Measurements from ENCODE around the gene CNNM2.

The CNNM2 gene
- total RNA-seq: 32.5 reads per million, percentile 58 among the genes with 10 or more reads in this experiment

DNA sequence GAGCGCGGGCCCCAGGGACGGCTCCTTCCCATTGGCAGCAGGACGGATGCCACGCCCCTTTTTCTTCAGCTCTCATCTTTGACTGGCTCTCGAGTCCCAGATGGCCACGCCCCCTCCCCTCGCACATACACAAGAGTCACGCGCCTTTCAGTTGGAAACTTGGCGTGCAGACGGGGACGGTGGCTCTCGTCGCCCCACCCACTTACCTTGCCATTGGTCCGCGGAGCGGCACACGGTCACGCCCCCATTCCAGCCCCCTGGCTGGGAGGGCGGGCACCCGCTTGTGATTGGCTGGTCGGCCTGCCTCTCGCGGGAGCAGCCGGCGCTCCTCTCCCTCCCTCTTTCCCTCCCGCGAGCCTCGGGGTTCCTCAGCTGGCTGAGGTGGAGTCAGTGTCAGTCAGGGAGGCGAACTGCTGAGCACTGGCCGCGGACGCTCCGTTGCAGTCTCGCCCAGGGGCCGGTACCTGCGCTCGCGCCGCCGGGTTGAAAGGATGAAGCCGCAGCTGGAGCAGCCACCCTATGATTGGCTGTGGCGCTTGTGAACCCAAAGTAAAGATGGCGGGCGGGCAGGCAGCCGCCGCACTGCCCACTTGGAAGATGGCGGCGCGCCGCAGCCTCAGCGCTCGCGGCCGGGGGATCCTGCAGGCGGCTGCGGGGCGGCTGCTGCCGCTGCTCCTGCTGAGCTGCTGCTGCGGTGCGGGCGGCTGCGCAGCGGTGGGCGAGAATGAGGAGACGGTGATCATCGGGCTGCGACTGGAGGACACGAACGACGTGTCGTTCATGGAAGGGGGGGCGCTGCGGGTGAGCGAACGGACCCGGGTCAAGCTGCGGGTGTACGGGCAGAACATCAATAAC is at the start of gene CNNM2:
Gene CNNM2, plus strand, starts transcription at position 333 of the 855 bp plus-strand sequence. Its CDS starts 187 bp downstream, at position 520.
- DNase-seq: peak; percentile 99

DNA sequence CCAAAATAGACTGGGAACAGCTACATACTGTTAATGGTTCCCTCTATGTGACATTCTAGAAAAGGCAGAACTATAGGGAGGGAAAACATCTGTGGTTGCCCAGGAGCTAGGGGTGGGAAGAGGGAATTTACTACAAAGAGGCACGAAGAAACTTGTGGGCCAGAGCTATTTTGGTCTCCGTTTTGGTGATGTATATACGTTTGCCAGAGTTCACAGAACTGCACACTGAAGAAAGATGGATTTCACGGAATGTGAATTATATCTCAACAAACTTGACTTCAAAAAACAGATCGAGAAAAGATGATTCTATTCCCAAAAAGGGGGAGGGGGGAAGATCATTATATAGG is 49.2 kb upstream of the CNNM2 start:
- no peak for DNase-seq

DNA sequence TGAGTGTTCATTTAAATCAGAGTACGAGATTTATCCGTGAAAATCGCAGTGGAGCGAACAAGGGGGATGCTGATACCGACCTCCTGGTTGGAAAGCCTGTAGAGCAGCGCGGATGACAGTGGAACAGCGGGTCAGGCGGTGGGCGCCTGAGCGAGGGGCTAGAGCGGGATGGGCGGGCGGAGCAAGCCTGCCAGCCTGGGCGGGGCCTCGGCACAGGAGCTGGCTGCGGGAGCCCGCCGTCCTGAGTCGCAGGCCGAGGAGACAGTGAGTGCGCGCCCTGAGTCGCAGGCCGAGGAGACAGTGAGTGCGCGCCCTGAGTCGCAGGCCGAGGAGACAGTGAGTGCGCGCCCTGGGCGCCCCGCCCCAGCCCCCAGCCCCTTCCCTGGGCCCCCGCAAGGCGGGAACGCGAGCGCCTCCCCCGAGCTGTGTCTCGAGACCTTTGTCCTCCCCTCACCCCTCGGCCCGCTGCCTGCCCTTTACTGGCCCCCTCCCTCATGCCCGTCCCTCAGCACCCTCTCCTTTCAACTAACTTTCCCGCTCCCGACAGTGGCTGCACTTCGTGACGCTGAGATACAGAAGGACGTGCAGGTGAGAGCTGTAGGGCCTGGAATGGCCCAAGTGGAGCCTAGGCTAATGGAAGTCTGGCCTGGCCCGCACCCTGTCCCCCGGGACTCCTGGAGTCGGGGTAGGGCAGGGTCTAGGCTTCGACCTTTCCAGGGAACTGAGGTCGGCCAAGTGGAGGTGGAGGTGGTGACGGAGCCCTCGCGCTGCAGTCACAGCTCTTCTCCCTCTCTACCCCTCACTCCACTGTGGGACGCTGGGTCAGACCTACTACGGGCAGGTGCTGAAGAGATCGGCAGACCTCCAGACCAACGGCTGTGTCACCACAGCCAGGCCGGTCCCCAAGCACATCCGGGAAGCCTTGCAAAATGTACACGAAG is 48.6 kb upstream of the CNNM2 start, which contains the start of gene AS3MT:
Gene AS3MT, plus strand, starts transcription at position 213 of the 941 bp plus-strand sequence. Its CDS starts 123 bp downstream, at position 336.
- no peak for DNase-seq

DNA sequence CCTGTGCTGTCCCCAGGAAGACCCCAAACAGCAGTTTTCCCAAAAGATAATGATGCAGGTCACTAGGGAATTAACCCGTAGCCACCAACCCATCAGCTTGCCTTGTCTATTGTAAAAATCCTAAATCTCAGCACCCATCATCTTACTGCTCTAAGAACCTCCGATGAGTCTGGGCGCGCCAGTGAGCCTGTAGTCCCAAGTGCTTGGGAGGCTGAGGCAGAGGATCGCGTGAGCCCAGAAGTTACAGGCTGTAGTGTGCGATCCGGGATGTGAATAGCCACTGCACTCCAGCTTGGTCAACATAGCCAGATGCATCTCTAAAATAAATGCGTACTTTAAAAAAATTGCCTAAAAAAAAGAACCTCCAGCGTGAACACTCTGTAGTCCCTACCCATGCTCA is 47.9 kb upstream of the CNNM2 start:
- no peak for DNase-seq

DNA sequence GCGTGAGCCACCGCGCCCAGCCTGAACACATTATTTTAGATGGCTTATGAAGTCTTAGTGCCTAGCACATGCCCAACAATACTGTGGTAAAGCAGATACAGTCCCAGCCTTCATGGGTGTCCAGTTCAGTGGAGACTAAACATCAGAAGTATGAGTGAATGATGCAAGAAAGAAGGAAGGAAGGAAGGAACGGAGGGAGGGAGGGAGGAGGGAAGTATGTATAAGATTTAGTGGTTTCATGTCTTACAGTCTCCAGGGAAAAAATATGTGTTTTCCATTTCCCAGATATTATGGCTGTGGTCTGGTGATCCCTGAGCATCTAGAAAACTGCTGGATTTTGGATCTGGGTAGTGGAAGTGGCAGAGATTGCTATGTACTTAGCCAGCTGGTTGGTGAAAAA is 45.9 kb upstream of the CNNM2 start:
- no peak for DNase-seq

DNA sequence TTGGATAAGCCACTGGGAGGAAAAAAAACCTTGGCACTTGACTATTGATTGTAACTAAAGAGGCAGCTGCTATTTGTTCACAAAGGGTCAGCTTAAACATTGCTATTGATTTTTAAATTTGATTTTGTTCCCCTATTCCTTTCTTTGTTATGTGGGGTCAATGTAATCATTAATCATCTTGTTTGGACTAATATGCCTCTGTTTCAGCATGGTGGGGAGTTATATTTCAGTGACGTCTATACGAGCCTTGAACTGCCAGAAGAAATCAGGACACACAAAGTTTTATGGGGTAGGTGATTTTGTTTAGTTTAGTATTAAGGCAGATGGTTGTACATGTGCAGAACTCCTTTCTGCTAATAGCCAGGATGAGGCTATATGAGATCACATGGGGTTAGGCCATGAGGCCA is 41.3 kb upstream of the CNNM2 start:
- no peak for DNase-seq

DNA sequence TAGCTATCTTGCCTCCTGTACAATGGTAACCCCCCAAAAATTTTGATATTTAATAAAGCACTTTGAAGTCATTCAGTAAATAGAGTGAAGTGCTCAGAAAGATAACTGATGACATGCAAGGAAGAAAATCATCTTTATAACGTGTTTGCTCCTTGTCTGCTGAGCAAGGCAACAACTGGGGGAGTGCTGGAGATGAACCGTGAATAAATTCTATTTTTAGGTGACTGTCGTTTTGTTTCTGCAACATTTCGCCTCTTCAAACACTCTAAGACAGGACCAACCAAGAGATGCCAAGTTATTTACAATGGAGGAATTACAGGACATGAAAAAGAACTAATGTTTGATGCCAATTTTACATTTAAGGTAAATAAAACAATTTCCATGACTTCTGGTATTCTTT is 39.5 kb upstream of the CNNM2 start:
- DNase-seq: no peak

DNA sequence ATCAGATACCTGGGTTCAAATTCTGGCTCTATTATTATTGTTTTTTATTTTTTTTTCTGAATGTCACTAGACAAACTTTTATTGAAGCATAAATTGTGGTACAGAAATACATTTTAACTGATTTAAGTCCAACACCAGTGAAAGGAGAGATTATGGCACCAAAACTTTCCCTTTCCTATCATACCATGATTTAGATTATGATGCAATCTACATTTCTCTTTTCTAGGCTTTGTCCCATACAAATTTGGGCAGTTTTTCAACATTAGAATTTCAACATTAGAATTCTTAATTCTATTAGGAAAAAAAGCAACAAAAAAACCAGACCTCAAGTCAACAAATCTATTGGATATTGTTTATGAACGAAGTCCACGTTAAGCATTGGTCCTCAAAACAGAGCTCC is 37.8 kb upstream of the CNNM2 start:
- no peak for DNase-seq

DNA sequence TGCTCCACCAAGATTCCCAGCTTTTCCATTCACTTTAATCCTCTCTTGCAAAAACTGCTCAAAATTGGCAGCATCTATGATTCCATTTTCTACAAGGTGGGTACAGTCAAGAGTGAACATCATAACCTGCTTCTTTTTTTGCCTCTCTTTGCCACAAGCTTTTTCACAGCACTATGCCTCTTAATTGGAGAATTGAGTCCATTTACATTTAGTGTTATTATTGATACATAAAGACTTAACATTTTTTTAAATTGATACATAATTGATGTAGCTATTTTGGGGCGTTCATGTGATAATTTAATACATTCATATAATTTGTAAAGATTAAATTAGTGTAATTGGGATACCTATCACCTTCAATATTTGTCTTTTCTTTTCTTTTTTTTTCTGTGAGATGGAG is 30.0 kb upstream of the CNNM2 start:
- DNase-seq: no peak

DNA sequence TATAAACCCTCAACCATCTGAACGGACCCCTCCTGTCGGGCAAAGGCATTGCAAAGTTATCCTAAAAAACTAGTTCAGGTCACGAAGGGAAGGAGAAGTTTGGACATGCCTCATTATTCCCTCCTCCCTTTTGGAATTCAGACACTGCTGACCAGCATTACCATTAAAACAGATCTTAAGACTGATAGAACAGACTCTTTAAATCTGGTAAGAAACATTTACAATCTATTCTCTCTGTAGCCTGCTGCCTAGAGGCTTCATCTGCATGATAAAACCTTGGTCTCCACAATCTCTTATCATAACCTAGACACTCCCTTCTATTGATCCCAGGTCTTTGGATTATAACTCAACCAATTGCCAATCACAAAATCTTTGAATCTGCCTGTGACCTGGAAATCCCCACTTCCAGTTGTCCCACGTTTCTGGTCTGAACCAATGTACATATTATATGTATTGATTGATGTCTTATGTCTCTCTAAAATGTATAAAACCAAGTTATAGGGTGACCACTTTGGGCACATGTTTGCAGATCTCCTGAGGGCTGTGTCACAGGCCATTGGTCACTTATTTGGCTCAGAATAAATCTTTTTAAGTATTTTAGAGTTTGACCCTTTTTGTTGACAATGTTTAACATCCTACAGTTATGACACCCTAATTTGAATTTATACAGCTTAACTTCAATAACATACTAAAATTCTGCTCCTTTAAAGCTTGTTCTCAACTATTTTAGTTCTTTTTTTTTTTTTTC is 23.5 kb upstream of the CNNM2 start:
- DNase-seq: no peak

DNA sequence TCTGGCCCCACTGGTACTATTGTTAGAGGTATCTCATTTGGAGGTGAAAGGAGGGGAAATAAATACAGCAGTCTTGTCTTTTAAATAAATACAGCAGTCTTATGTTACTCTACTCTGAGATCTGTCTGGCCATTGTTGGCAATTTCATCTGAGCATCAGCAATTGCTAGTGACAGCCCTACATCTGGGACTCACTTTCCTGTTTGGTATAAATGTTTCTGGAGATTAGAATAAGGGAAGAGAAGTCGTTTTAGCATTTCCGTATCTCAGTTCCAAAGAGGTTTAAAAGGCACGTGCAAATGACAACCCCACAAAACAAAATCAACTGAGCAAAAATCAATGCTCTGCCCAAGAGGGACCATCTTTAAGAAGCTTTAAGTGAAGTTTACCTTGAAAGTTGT is 18.1 kb upstream of the CNNM2 start:
- no peak for DNase-seq

DNA sequence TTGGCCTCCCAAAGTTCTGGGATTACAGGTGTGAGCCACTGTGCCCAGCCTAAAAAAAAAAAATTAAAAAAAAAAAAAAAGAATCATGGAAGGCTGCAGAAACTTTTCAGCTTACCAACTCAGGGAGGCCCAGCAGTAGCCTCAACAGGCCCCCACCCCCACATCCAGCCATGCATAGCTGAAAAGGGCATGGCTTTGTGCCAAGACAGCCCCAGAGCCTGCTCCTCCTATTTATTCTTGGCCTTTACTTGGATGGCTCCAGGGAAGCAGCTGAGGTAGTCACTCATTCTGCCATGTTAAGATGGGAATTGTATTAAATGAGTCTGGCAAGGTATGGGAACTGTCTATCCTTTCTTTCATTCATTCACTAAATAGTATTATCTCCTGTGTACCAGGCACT is 13.7 kb upstream of the CNNM2 start:
- no peak for DNase-seq

DNA sequence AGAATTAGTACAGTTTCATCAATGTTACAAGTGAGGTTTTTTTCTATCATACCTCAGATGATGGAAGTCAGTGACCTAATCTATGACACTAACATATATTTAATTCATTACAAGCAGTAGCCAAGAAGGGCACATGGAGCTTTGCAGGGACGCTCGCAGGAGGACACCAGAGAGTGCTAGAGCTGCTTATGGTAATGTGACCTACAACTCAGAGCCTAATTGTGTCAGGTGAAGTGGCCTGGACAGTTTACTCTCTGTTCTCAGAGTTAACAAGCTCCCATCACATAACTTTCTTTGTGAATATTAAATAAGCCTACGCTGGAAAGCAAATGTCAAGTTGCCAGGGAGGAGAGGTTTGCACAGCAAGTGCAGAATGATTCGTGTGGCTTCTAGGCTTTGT is 11.6 kb upstream of the CNNM2 start:
- DNase-seq: no peak

DNA sequence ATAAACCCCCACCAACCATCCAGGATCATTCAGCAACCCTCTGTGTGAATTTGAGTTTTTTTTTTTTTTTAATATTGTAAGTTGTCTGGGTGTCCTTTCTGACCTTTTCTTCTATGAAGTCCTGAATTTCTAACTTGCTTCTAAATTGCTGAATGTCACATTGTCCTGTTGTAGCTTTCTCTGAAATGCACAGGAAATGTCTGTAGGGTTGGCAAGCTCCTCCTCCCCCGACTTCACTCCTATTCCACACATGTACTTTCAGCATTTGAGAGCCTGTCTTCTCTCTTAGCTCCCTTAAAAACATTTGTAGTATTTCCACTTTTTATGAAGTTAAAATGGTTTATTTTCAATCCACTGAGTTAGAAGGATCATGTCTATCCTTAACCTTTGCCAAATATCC is 3.3 kb upstream of the CNNM2 start:
- DNase-seq: no peak

DNA sequence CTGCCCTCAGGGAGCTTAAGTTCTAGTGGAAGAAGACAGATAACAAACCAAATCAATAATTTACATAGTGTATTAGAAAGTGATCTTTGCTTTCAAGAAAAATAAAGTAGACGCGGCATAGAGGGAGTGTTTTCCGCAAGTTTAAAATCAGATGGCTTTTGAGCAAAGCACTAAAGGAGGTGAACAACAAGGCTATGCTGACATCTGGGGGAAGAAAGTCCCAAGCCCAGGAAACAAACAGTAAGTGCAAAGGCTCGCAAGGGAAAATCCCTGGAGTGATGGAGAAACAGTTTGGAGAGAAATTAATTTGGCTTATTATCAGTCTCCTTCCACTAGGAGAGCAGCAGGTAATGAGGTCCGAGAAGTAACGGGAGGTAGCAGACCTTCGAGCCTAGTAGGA is 1.9 kb upstream of the CNNM2 start:
- no peak for DNase-seq

DNA sequence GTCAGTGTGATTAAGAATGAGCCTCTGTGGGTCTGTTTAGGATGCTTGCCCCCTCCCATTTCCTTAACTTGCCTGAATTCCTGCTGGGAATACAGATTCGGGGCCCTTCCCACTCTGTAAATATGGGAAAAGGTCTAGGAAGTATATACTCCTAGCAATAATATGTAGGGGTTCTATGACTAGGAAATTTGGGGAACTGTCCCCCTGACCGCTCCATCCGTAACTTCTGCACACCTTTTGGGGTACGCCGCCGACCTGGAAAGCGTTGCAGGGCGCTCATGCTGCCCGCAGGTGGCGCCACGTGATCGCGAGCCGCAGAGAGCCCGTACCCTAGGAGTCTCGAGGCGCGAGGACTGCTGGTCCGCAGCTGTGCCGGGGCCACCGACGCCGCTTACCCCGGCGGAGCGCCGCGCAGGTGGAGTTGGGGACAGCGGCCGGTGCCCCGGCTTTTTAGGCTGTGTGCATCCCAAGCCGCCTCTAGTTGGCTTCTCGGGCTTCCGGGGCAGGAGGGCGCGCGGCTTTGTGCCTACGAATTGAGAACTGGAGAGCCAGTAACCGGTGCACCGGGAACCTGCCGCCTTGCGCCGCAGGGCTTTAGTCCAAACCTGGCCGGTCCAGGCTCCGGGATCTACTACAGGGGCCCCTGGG is 656 bp upstream of the CNNM2 start:
- peak; percentile 78 for DNase-seq

DNA sequence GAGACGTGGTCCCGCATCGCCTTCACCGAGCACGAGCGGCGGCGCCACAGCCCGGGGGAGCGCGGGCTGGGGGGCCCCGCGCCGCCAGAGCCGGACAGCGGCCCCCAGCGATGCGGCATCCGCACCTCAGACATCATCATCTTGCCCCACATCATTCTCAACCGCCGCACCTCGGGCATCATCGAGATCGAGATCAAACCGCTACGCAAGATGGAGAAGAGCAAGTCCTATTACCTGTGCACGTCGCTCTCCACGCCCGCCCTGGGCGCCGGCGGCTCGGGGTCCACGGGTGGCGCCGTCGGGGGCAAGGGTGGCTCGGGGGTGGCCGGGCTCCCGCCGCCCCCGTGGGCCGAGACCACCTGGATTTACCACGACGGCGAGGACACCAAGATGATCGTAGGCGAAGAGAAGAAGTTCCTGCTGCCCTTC is 737 bp downstream of the CNNM2 start:
- peak; percentile 17 for DNase-seq

DNA sequence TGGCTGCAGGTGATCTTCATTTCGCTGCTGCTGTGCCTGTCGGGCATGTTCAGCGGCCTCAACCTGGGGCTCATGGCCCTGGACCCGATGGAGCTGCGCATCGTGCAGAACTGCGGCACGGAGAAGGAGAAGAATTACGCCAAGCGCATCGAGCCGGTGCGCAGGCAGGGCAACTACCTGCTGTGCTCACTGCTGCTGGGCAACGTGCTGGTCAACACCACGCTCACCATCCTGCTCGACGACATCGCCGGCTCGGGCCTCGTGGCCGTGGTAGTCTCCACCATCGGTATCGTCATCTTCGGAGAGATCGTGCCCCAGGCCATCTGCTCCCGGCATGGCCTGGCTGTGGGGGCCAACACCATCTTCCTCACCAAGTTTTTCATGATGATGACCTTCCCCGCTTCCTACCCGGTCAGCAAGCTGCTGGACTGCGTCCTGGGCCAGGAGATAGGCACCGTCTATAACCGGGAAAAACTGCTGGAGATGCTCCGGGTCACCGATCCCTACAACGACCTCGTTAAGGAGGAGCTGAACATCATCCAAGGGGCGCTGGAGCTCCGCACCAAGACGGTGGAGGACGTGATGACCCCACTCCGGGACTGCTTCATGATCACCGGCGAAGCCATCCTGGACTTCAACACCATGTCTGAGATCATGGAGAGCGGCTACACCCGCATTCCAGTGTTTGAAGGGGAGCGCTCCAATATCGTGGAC is 1.3 kb downstream of the CNNM2 start:
- DNase-seq: no peak

DNA sequence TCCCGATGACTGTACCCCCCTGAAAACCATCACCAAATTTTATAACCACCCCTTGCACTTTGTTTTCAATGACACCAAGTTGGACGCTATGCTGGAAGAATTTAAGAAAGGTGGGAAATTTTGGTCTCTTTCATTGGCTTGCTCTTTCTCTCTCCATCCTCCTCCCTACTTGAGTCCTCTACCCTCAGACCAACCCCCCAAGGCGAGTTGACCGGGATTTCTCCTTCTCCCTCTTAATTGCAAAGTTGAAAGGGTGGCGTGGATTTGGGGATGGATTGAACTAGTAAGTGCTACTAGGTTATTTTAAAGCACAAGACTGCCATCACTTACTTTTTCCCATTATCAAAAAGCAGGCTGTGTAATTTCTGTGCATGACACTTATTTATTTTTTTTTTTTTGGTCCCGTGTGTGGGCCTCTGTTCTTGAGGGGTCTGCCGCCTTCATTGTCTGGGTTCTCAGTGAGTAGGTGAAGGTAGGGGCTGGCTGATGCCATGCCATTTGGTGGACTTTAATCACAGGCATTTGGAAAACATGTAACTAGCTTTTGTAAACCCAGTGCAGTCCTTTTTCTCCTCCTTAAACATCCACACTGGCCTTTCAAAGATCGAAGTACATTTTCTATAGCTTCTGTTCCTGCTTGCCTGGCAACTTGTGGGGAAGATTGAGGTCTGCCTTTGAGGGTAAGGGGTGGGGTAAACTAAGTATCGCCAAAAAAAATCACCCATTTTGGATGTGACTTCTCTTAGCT is 2.1 kb downstream of the CNNM2 start:
- no peak for DNase-seq

DNA sequence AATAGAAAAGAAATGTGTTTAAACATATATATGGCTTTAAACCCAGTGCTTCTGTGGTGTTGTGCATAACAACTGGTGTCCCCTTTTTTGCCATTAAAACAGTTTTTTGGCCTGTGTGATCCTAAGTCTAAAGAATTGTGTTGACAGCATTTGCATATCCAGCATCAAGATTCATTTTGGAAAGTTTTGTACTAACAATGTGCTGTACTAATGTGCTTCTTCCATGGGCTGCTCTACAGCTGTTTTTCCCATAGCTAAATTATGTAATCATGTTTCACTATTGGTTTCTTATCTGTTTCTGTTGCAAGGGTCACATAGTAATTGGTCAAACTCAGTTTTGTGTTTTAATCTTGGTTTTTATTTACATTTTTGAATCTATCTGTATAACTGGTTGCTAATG is 5.5 kb downstream of the CNNM2 start:
- DNase-seq: no peak

DNA sequence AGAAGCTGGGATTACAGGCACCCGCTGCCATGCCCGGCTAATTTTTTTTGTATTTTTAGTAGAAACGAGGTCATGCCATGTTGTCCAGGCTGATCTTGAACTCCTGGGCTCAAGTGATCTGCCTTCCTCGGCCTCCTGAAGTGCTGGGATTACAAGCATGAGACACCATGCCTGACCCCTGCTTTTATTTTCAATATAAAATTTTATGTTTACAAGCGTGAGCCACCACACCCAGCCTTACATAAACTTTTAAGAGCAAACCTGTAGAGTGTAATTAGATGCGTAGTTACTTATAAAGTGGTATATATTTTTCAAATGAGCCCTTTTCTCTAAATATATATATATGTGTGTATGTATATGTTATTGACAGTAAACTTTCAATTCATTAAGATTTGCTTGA is 8.7 kb downstream of the CNNM2 start:
- no peak for DNase-seq
